Putamen (tissue), 1 donor: Measurements from ENCODE around the gene ZNF784.
A peak's percentile ranks its signal among the peaks of the same experiment; 100 is the strongest.
"Not testable (repeated sequence)": the region's sequence is repeated elsewhere in the genome, so short reads cannot be mapped to it uniquely, and the experiment has no call there.

Experiments
- DNase-seq: peaks from one replicate; pipeline ENCODE4 v3.0.0-alpha.2; 2016; ENCODE audit warnings: low spot score

The ZNF784 gene

GRCh38 chr19:55585658-55586339 lies 38.6 kb downstream of the ZNF784 start:
- peak; percentile 77 for DNase-seq

DNA sequence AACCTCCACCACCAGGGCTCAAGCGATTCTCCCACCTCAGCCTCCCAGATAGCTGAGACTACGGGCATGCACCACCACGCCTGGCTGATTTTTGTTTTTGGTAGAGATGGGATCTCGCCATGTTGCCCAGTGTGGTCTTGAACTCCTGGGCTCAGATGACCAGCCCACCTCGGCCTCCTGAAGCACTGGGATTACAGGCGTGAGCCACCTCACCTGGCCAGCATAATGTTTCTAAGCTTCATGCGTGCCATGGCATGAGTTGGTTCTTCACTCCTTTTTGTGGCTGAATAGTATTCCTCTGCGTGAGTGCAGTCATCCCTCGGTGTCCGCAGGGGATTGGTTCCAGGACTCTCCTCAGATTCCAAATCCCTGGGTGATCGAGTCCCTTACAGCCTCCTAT lies 39.5 kb downstream of the ZNF784 start:
- DNase-seq, result no peak

DNA sequence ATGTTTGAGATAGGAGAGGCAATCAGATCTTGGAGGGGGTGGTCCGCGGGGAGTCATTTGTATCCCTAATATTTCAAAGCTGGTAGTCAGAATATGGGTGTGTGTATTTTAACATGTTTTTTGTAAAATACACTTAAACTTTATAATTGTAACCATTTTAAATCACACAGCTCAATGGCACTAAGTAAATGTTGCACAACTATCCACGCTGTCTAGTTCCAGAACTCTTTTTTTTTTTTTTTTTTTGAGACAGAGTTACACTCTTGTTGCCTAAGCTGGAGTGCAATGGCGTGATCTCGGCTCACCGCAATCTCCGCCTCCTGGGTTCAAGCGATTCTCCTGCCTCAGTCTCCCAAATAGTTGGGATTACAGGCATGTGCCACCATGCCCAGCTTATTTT lies 40.5 kb downstream of the ZNF784 start:
- DNase-seq, result not testable (repeated sequence)

DNA sequence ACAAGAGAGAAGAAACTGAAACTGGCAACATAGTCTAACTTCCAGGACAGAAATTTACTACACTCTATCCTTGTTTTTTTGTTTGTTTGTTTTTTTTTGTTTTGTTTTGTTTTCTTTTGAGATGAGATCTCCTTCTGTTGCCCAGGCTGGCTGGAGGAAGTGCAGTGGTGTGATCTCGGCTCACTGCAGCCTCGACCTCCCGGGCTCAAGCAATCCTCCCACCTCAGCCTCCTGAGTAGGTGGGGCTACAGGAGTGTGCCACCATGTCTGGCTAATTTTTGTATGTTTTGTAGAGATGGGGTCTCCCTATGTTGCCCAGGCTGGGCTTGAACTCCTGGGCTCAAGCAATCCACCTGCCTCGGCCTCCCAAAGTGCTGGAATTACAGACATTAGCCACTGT lies 42.1 kb downstream of the ZNF784 start:
- DNase-seq, result not testable (repeated sequence)

GRCh38 chr19:55581823-55582223 lies 42.5 kb downstream of the ZNF784 start:
- DNase-seq, result no peak

DNA sequence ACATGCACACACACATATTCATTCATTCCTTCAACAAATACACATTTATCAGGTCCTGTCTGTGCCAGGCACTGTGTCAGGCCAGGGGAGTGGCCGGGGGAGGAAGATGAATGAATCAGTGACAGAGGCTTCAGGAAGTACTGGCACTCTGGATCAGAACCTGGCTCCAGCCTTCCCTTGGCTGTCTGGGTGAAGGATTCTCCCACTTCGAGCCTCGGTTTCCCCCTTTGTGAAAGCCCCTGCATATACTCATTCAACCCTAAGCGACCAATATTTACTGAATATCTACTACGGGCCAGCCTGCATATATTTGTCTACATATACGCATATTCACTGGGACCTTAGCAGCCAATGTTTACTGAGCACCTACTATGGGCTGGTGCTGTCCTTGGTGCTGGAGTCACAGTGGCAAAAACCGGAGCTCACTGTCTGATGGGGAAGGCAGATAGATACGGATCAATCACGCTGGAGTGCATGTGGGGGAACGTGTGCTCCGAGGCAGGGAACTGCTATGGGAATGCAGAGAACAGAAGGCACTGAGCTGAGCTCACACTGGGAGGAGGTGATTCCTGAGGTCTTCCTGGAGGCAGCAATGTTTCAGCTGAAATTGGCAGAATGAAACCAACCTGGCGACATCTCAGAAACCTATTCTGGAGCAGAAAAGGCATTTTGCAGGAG lies 43.1 kb downstream of the ZNF784 start:
- DNase-seq, result no peak

GRCh38 chr19:55580628-55581144 lies 43.7 kb downstream of the ZNF784 start, which contains the start of gene ZNF579:
ZNF579 (minus strand) TSS chr19:55580848; CDS start chr19:55579639, 1,209 bp downstream.
- peak; percentile 88 for DNase-seq

DNA sequence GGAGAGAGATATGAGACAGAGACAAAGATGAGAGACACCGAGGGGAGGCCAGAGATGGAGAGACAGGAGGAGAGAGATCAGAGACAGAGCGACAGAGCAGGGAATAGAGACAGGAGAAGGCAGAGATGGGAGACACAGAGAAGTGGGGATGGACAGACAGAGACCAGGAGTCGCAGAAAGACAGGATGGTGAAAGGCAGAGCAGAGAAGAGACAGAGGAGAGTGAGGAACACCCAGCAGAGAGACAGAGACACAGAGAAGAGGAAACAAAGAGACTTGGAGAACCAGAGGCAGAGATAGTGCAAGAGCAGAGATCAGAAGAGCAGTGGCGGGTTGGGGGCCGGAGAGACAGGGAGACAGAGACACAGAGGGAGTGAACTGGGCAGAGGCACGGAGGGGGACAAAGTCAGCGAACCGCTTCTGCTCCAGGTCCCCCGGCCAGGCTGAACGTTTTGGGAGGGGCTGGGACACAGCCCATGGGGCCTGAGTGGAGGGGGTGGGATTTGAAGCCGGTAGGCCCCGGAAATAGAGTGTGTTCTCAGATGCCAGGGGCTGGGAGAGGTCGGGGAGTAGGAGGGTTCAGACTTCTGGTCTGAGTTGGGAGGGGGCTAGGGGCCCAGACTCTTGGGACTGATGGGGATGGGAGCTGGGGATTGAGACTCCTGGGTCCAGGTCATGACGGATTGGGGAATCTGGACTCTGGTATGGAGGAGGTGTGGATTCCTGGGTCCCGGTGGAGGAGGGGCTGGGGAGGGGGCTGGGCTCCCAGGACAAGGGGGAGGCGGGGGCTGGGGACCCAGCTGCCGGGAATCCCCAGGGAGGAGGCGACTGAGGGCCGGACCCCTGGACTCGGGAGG lies 44.4 kb downstream of the ZNF784 start:
- no peak for DNase-seq

DNA sequence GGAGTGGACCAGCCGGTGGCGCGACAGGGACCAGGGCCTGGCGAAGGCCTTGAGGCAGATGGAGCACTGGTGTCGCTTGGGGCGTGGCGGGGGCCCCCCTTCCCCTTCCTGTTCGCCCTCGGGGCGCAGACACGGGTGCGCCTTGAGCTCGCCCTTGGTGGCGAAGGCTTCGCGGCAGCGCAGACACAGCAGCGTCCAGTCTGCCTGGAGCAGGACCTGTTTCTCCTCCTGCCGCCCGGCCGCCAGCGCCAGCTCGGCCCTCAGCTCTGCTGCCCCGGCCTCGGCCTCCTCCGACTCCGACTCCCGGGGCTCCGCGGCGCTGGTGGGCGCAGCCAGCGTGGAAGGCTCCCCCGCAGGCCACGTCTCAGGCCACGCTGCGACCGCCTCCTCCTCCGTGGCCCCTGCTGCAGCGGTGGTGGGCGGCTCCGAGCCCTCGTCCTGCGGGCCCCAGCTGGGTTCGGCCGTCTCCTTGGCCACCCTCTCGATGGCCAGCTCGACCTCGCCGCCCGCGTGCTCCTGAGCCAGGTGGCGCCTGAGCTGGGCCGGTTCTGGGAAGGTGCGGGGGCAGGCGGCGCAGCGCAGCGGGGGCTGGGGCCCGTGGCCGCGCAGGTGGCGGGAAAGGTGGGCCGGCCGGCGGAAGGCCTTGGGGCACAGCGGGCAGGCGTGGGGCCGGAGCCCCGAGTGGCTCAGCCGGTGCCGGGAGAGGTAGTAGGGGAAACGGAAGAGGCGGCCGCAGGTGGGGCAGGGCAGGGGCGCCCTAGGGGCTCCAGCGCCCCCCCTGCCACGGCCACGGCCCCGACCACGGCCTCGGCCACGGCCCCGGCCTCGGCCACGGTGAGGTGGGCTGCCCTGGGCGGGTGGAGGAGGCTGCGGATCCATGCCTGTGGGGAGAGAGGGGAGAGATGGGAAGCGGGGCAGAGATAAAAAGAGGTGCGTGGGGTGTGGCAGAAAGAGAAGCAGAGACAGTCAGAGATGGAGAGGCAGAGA lies 45.3 kb downstream of the ZNF784 start:
- DNase-seq, result no peak

DNA sequence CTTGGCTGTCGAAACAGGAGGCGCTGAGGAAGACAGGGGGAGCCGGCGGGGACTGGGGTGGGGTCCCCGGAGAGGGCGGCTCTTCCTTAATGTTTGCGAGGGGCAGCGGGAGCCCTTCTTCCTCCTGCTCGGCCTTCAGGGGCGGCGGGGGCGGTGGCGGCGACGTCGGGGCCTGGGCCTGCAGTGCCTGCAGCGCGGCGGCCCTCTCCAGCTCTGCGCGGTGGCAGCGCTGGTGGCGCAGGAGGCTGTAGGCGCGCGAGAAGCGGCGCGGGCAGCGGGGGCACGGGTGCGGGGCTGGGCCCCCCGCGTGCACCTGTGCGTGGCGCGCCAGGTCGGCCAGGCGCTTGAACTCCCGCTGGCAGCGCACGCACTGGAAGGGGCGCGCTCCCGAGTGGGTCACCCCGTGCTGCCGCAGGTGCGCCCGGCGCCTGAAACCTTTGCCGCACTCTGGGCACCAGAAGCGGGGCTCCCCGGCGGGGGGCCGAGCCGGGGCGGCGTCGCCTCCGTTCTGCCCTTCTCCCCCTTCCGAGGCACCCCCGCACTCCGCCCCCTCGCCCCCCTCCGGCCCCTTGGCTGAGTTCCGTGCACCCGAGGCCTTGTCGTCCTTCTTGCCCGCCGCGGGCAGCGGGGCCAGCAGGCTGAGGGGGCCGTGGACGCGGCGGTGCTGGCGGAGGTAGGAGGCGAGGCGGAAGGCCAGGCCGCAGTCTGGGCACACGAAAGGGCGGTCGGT lies 46.2 kb downstream of the ZNF784 start:
- no peak for DNase-seq

- no peak for DNase-seq
These were observed 47.6 kb downstream of the ZNF784 start for GRCh38 chr19:55576746-55577145.

- not testable (repeated sequence) for DNase-seq
These were observed 50.4 kb downstream of the ZNF784 start for GRCh38 chr19:55573929-55574328.
